HepG2 (cell line): Measurements from ENCODE around the gene SFXN2. TPM values are rescaled to one million over a fixed set of nuclear protein-coding genes. Genes with fewer than 3 reads are reported as not detected.
A peak's percentile ranks its signal among the peaks of the same experiment; 100 is the strongest.

Source experiments
- EP300 ChIP-seq, 3 experiments: sonication (generic) in 1 of 3; formaldehyde crosslinking in 1 of 3; IDR thresholded peaks; 2 replicates each; pipeline versions ENCODE4 v1.5.1 to v1.6.1; 2011 to 2020; ENCODE audit warnings: low read depth in 2 of 3, low read length in 2 of 3, borderline replicate concordance in 1 of 3, improper control_type of control experiment in 1 of 3, mild to moderate bottlenecking in 1 of 3, missing genetic modification reagents in 1 of 3, moderate library complexity in 1 of 3
- HDAC6 ChIP-seq: fragments of 200-600 bp; sonication (generic); IDR thresholded peaks from 2 replicates; pipeline ENCODE4 v1.7.0; 2017; ENCODE audit warnings: mild to moderate bottlenecking, antibody characterized with exemption, low read length, low read depth
- ISL2 ChIP-seq: sonication (generic); formaldehyde crosslinking; IDR thresholded peaks from 2 replicates; pipeline ENCODE4 v1.5.0; 2020; ENCODE audit warnings: missing genetic modification reagents
- JARID2 ChIP-seq: sonication (generic); formaldehyde crosslinking; IDR thresholded peaks from 2 replicates; pipeline ENCODE4 v1.8.1; 2023; ENCODE audit warnings: missing genetic modification reagents, inconsistent platforms; ENCODE audit not compliant: insufficient replicate concordance
- NFKBIZ ChIP-seq: IDR thresholded peaks from 2 replicates; pipeline ENCODE4 v1.6.1; 2018; ENCODE audit warnings: missing genetic modification reagents, missing compliant biosample characterization
- SMAD1 ChIP-seq: sonication (generic); formaldehyde crosslinking; IDR thresholded peaks from 2 replicates; pipeline ENCODE4 v1.4.0; 2020; ENCODE audit warnings: missing genetic modification reagents, low read depth, mild to moderate bottlenecking, borderline replicate concordance
- SRSF9 ChIP-seq: fragments of 200-400 bp; formaldehyde crosslinking; IDR thresholded peaks from 2 replicates; pipeline ENCODE4 v1.6.1; 2018; ENCODE audit warnings: borderline replicate concordance, mild to moderate bottlenecking, low read depth, low read length; ENCODE audit not compliant: insufficient read depth, poor library complexity, severe bottlenecking
- ZNF224 ChIP-seq: sonication (generic); formaldehyde crosslinking; IDR thresholded peaks from 2 replicates; pipeline ENCODE4 v1.5.0; 2020; ENCODE audit warnings: mild to moderate bottlenecking, missing genetic modification reagents
- ZNF24 ChIP-seq: fragments of 450-650 bp; IDR thresholded peaks from 2 replicates; pipeline ENCODE4 v1.6.1; 2017; ENCODE audit warnings: antibody characterized with exemption, mild to moderate bottlenecking
- ZNF274 ChIP-seq: sonication (generic); formaldehyde crosslinking; IDR thresholded peaks from 2 replicates; pipeline ENCODE4 v1.5.1; 2020; ENCODE audit warnings: mild to moderate bottlenecking, missing genetic modification reagents
- ZNF3 ChIP-seq: IDR thresholded peaks from 2 replicates; pipeline ENCODE4 v1.7.0; 2017; ENCODE audit warnings: inconsistent platforms
- ZNF331 ChIP-seq: sonication (generic); formaldehyde crosslinking; IDR thresholded peaks from 2 replicates; pipeline ENCODE4 v1.4.0; 2020; ENCODE audit warnings: missing genetic modification reagents
- ZNF550 ChIP-seq: sonication (generic); formaldehyde crosslinking; IDR thresholded peaks from 2 replicates; pipeline ENCODE4 v1.4.0; 2020; ENCODE audit warnings: mild to moderate bottlenecking, missing genetic modification reagents, borderline replicate concordance
- ZNF598 ChIP-seq: sonication (generic); formaldehyde crosslinking; IDR thresholded peaks from 2 replicates; pipeline ENCODE4 v1.5.1; 2020; ENCODE audit warnings: mild to moderate bottlenecking, missing genetic modification reagents, borderline replicate concordance
- ZNF720 ChIP-seq: sonication (generic); formaldehyde crosslinking; IDR thresholded peaks from 2 replicates; pipeline ENCODE4 v1.4.0; 2020; ENCODE audit warnings: missing genetic modification reagents
- ZNF772 ChIP-seq: sonication (generic); formaldehyde crosslinking; IDR thresholded peaks from 2 replicates; pipeline ENCODE4 v1.5.0; 2020; ENCODE audit warnings: mild to moderate bottlenecking, missing genetic modification reagents
- polyA plus RNA-seq, 8 experiments: library from polyadenylated mRNA; depleted of rRNA in 3 of 8; stranded (reverse) in 7 of 8; unstranded in 1 of 8; fragments of >200 nt; fragmentation: Illumina TruSeq in 4 of 8; extraction: Trizol in 4 of 8; gene quantifications; 2 replicates each; pipeline versions ENCODE4 v1.2.1 to v1.2.3, GENCODE V29; 2011 to 2016; ENCODE audit warnings: low read depth in 4 of 8, missing spikeins in 1 of 8, mixed read lengths in 1 of 8; ENCODE audit not compliant: insufficient read depth in 1 of 8
- total RNA-seq, 5 experiments: library from RNA; depleted of rRNA; stranded (reverse); fragments of >200 nt; fragmentation: Illumina TruSeq; extraction: Trizol; gene quantifications; 2 replicates each; pipeline ENCODE4 v1.2.3, GENCODE V29; 2016; ENCODE audit warnings: low read depth in 1 of 5
- TF ChIP-seq, protein P1 (sequence below): sonication (generic); formaldehyde crosslinking; IDR thresholded peaks from 2 replicates; pipeline ENCODE4 v1.4.0; 2020; ENCODE audit warnings: mild to moderate bottlenecking, missing genetic modification reagents, borderline replicate concordance
- TF ChIP-seq, protein P2 (sequence below): sonication (generic); formaldehyde crosslinking; IDR thresholded peaks from 2 replicates; pipeline ENCODE4 v1.5.1; 2020; ENCODE audit warnings: missing genetic modification reagents, mild to moderate bottlenecking, borderline replicate concordance
- TF ChIP-seq, protein P3 (sequence below): sonication (generic); formaldehyde crosslinking; IDR thresholded peaks from 2 replicates; pipeline ENCODE4 v1.4.0; 2020; ENCODE audit warnings: mild to moderate bottlenecking, missing genetic modification reagents

The SFXN2 gene
- total and polyA plus RNA-seq, 2 of the 13 experiments (the other 11 are each of a cell fraction or from before 2014, with no cell fraction given), result 12.8 to 21.1 TPM

DNA sequence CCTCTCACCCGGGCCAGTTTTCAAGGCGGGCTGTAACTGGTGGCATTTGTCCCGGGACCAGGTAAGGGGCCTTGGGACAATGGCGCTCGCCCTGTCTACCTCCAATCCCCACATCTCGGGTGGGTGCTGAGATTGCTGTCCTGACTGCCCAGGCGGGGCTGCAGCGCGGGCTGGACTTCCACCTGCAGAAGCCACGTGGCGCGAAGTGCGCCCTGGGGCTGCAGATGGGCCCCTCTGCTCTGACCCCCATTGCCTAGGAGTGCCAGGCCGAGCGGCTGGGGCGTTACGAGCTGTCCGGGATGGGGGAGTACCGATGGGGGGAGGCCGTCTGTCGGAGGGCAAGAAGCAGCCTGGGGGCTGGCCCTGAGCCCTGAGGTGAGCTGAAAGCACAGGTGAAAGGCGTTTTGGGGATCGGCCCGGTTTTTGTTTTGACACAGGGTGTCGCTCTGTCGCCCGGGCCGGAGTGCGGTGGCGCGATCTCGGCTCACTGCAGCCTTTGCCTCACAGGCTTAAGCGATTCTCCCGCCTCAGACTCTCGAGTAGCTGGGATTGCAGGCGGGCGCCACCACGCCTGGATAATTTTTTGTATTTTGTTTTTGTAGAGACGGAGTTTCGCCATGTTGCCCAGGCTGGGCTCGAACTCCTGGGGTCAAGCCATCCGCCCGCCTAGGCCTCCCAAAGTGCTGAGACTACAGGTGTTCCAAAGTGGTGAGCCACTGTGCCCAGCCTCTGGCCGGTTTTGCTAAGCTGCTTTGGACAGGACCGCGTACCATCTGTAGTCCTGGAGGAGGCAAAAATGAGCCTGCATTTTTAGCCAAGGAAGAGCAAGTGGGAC lies at the start of gene SFXN2 (continued):
- no peak for TF ChIP-seq EP300 (IDR thresholded peaks at IDR 0.05; ENCODE audit: low read depth in 2 of 2, low read length in 2 of 2)
- TF ChIP-seq EP300 (CRISPR knock-in tag; IDR thresholded peaks at IDR 0.05; ENCODE audit: borderline replicate concordance), result no peak
- TF ChIP-seq HDAC6, result no peak
- TF ChIP-seq ZNF772 (CRISPR knock-in tag), result no peak
- TF ChIP-seq SRSF9, result no peak
- no peak for TF ChIP-seq NFKBIZ (CRISPR knock-in tag)
- TF ChIP-seq ZNF720 (CRISPR knock-in tag), result no peak
- TF ChIP-seq ZNF224 (CRISPR knock-in tag), result no peak
- no peak for TF ChIP-seq ZNF3 (CRISPR knock-in tag)
- TF ChIP-seq, protein P1, sequence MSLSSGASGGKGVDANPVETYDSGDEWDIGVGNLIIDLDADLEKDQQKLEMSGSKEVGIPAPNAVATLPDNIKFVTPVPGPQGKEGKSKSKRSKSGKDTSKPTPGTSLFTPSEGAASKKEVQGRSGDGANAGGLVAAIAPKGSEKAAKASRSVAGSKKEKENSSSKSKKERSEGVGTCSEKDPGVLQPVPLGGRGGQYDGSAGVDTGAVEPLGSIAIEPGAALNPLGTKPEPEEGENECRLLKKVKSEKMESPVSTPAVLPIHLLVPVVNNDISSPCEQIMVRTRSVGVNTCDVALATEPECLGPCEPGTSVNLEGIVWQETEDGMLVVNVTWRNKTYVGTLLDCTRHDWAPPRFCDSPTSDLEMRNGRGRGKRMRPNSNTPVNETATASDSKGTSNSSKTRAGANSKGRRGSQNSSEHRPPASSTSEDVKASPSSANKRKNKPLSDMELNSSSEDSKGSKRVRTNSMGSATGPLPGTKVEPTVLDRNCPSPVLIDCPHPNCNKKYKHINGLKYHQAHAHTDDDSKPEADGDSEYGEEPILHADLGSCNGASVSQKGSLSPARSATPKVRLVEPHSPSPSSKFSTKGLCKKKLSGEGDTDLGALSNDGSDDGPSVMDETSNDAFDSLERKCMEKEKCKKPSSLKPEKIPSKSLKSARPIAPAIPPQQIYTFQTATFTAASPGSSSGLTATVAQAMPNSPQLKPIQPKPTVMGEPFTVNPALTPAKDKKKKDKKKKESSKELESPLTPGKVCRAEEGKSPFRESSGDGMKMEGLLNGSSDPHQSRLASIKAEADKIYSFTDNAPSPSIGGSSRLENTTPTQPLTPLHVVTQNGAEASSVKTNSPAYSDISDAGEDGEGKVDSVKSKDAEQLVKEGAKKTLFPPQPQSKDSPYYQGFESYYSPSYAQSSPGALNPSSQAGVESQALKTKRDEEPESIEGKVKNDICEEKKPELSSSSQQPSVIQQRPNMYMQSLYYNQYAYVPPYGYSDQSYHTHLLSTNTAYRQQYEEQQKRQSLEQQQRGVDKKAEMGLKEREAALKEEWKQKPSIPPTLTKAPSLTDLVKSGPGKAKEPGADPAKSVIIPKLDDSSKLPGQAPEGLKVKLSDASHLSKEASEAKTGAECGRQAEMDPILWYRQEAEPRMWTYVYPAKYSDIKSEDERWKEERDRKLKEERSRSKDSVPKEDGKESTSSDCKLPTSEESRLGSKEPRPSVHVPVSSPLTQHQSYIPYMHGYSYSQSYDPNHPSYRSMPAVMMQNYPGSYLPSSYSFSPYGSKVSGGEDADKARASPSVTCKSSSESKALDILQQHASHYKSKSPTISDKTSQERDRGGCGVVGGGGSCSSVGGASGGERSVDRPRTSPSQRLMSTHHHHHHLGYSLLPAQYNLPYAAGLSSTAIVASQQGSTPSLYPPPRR (CRISPR knock-in tag), result peak; percentile 33; the same call in 1 of the 2 replicates
- TF ChIP-seq ZNF331 (CRISPR knock-in tag), result 0 out of 2 replicates have a peak, but pooled peaks have one; percentile 11
- TF ChIP-seq, protein P2, sequence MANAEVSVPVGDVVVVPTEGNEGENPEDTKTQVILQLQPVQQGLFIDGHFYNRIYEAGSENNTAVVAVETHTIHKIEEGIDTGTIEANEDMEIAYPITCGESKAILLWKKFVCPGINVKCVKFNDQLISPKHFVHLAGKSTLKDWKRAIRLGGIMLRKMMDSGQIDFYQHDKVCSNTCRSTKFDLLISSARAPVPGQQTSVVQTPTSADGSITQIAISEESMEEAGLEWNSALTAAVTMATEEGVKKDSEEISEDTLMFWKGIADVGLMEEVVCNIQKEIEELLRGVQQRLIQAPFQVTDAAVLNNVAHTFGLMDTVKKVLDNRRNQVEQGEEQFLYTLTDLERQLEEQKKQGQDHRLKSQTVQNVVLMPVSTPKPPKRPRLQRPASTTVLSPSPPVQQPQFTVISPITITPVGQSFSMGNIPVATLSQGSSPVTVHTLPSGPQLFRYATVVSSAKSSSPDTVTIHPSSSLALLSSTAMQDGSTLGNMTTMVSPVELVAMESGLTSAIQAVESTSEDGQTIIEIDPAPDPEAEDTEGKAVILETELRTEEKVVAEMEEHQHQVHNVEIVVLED (CRISPR knock-in tag), result no peak; the same call in 1 of the 2 replicates
- TF ChIP-seq SMAD1, result no peak
- no peak for TF ChIP-seq ZNF24
- no peak for TF ChIP-seq ZNF550
- peak; percentile 50; the same call in 1 of the 2 replicates for TF ChIP-seq ZNF598 (CRISPR knock-in tag)
- TF ChIP-seq ZNF274 (CRISPR knock-in tag), result peak; percentile 72
- TF ChIP-seq, protein P3, sequence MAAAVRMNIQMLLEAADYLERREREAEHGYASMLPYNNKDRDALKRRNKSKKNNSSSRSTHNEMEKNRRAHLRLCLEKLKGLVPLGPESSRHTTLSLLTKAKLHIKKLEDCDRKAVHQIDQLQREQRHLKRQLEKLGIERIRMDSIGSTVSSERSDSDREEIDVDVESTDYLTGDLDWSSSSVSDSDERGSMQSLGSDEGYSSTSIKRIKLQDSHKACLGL (CRISPR knock-in tag), result peak; percentile 99
- no peak for TF ChIP-seq ISL2 (CRISPR knock-in tag)
- TF ChIP-seq JARID2 (CRISPR knock-in tag), result no peak
